Neuron (in vitro differentiated cells): Measurements from ENCODE around the gene GPRASP2.
"Not testable (repeated sequence)": the region's sequence is repeated elsewhere in the genome, so short reads cannot be mapped to it uniquely, and the experiment has no call there.

Experiments
- H2AFZ ChIP-seq: one replicate; pipeline ENCODE4 v1.6.1; 2013; ENCODE audit warnings: low read depth, mild to moderate bottlenecking, inconsistent platforms, low read length, moderate library complexity
- H3K27me3 ChIP-seq: one replicate; pipeline ENCODE4 v1.6.1; 2013; ENCODE audit warnings: low read length; ENCODE audit not compliant: insufficient read depth
- H3K36me3 ChIP-seq: one replicate; pipeline ENCODE4 v1.6.1; 2013; ENCODE audit warnings: low read length; ENCODE audit not compliant: insufficient read depth
- H3K4me1 ChIP-seq: one replicate; pipeline ENCODE4 v1.6.1; 2013; ENCODE audit warnings: low read length; ENCODE audit not compliant: insufficient read depth
- H3K4me3 ChIP-seq: 2 replicates; pipeline ENCODE4 v1.5.1; 2013; ENCODE audit warnings: mild to moderate bottlenecking, low read length, moderate library complexity
- H3K9me3 ChIP-seq: one replicate; pipeline ENCODE4 v1.6.1; 2013; ENCODE audit warnings: low read length

GPRASP2 gene

GRCh38 chrX:102714994-102715393 lies 2.7 kb downstream of the GPRASP2 start:
- H3K9me3 ChIP-seq, result no peaks in the 10 kb centered on the region
- H3K4me3 ChIP-seq, result no peak overlapping the region
- H3K27me3 ChIP-seq, result no peaks in the 10 kb centered on the region
- no peak overlapping the region for H2AFZ ChIP-seq
- no peaks in the 10 kb centered on the region for H3K36me3 ChIP-seq
- H3K4me1 ChIP-seq, result no peaks in the 10 kb centered on the region

DNA sequence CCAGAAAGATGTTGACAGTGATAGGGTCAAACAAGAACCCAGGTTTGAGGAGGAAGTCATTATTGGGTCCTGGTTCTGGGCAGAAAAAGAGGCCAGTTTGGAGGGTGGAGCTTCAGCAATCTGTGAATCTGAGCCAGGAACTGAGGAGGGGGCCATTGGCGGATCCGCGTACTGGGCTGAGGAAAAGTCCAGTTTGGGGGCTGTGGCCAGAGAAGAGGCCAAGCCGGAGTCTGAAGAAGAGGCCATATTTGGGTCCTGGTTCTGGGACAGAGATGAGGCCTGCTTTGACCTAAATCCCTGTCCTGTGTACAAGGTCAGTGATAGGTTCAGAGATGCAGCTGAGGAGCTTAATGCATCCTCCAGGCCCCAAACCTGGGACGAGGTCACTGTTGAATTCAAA lies 3.7 kb downstream of the GPRASP2 start:
- Histone ChIP-seq H2AFZ (no peak overlapping the region), H3K4me3 (no peak overlapping the region), H3K27me3 (no peaks in the 10 kb centered on the region), H3K36me3 (no peaks in the 10 kb centered on the region), H3K9me3 (no peaks in the 10 kb centered on the region), H3K4me1 (no peaks in the 10 kb centered on the region)

- H3K4me1 ChIP-seq, result peaks cover 5% of the 10 kb centered on the region
- H3K9me3 ChIP-seq, result no peaks in the 10 kb centered on the region
- no peaks in the 10 kb centered on the region for H3K27me3 ChIP-seq
- H2AFZ ChIP-seq, result no peak within 1 kb of the TSS
- no peak within 1 kb of the TSS for H3K4me3 ChIP-seq
- H3K36me3 ChIP-seq, result no peaks in the 10 kb centered on the region
Measured at GRCh38 chrX:102720237-102721168, 8.3 kb downstream of the GPRASP2 start, which contains the start of gene GPRASP3. TSS of gene GPRASP3 (plus strand) at chrX:102720743. CDS start at chrX:102748996, 28,253 bp downstream.

- H3K9me3 ChIP-seq, H3K36me3 ChIP-seq, H2AFZ ChIP-seq, H3K4me1 ChIP-seq, H3K4me3 ChIP-seq, H3K27me3 ChIP-seq: not testable (repeated sequence)
Measured at GRCh38 chrX:102721169-102721506, 8.9 kb downstream of the GPRASP2 start.

DNA sequence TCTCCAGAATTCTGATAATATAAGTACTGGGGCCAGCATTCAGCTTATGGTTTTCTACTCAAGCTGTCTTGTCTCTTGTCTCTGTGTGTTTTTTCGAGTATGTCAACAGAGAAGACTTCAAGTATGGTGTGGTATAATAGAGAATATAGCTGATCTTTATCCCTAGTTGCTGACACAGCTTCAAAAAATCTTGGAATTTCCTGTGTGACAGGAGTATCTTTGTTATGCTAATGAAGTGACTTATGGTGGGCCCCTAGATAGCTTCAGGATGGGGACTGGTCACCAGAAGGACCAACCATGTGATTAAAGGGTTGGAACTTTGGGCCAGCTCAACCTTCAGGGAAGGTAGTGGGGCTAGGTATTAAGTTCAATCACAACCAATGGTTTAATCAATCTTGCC lies 11.2 kb downstream of the GPRASP2 start:
- H2AFZ ChIP-seq, result no peak overlapping the region
- peaks cover 5% of the 10 kb centered on the region for H3K4me1 ChIP-seq
- no peak overlapping the region for H3K4me3 ChIP-seq
- no peaks in the 10 kb centered on the region for H3K27me3 ChIP-seq
- H3K36me3 ChIP-seq, result no peaks in the 10 kb centered on the region
- H3K9me3 ChIP-seq, result no peaks in the 10 kb centered on the region

DNA sequence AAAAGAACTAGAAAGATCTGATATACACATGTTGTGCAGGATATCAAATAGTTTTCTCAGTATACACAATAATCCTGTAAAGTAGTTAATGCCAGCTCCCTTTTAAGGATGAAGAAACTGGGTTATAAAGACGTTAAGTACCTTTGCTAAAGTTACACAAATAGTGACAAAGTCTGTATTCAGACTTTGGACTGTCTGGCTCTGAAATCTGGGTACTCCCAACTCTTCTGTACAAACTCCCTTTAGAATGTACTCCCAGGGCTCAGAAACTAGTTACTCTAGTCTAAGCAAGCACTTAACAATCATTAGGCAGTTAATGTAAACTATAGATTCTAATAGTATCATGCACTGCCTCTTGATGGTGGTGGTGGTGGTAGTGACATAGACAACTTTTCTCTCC lies 15.5 kb downstream of the GPRASP2 start:
- no peak overlapping the region for H3K4me3 ChIP-seq
- no peak overlapping the region for H2AFZ ChIP-seq
- H3K27me3 ChIP-seq, result no peaks in the 10 kb centered on the region
- no peaks in the 10 kb centered on the region for H3K36me3 ChIP-seq
- H3K4me1 ChIP-seq, result peaks cover 5% of the 10 kb centered on the region
- H3K9me3 ChIP-seq, result no peaks in the 10 kb centered on the region

GRCh38 chrX:102728646-102729045 lies 16.4 kb downstream of the GPRASP2 start:
- H3K4me1 ChIP-seq, result no peaks in the 10 kb centered on the region
- no peak overlapping the region for H3K4me3 ChIP-seq
- no peaks in the 10 kb centered on the region for H3K27me3 ChIP-seq
- H3K9me3 ChIP-seq, result no peaks in the 10 kb centered on the region
- H2AFZ ChIP-seq, result no peak overlapping the region
- no peaks in the 10 kb centered on the region for H3K36me3 ChIP-seq

GRCh38 chrX:102739657-102740056 lies 27.4 kb downstream of the GPRASP2 start:
- H2AFZ ChIP-seq, result no peak overlapping the region

DNA sequence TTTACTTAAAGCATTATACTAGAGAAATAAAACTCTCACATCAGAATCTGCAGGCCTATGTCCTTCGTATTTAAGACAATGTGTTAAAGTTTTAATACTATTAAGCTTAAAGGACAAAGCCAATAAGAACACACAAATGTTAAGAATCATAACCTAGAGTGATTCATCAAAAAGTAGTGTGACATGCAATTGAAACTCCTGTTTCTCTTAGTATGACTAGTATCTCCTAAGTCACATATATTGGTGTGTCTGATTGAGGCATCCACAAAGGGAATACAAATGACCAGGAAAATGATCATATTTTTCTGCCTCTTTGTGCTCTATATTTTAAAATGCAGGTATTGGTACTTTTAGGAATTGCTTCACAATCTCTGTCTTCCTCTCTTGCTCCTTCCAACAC lies 32.1 kb downstream of the GPRASP2 start:
- Histone ChIP-seq H2AFZ (no peak overlapping the region), H3K36me3 (no peaks in the 10 kb centered on the region), H3K9me3 (no peaks in the 10 kb centered on the region), H3K27me3 (no peaks in the 10 kb centered on the region), H3K4me1 (no peaks in the 10 kb centered on the region), H3K4me3 (no peak overlapping the region)

More at GRCh38 chrX:102739657-102740056, 27.4 kb downstream of the GPRASP2 start:
- Histone ChIP-seq H3K36me3 (peaks cover 3% of the 10 kb centered on the region), H3K9me3 (no peaks in the 10 kb centered on the region), H3K4me3 (no peak overlapping the region), H3K4me1 (no peaks in the 10 kb centered on the region), H3K27me3 (no peaks in the 10 kb centered on the region)

DNA sequence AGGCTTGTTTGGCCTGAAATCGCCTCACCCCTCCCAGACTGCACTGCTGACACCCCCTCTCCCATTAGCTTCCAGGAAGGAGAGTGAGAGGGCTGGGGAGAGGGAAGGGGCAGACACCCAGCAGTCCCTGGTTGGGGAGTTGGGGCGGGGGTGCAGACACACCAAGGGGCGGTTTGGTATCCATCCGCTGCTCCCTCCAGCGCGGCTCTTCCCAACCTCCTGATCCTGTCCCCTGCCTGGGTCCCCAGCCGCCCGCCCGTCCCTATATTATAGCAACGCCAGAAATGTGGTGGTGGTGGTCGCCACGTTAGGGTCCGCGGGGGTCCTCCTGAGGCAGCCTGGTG lies 33.2 kb downstream of the GPRASP2 start:
- Histone ChIP-seq H3K4me1 (no peaks in the 10 kb centered on the region), H3K36me3 (no peaks in the 10 kb centered on the region), H3K27me3 (no peaks in the 10 kb centered on the region), H3K9me3 (no peaks in the 10 kb centered on the region), H3K4me3 (no peak overlapping the region), H2AFZ (no peak overlapping the region)

DNA sequence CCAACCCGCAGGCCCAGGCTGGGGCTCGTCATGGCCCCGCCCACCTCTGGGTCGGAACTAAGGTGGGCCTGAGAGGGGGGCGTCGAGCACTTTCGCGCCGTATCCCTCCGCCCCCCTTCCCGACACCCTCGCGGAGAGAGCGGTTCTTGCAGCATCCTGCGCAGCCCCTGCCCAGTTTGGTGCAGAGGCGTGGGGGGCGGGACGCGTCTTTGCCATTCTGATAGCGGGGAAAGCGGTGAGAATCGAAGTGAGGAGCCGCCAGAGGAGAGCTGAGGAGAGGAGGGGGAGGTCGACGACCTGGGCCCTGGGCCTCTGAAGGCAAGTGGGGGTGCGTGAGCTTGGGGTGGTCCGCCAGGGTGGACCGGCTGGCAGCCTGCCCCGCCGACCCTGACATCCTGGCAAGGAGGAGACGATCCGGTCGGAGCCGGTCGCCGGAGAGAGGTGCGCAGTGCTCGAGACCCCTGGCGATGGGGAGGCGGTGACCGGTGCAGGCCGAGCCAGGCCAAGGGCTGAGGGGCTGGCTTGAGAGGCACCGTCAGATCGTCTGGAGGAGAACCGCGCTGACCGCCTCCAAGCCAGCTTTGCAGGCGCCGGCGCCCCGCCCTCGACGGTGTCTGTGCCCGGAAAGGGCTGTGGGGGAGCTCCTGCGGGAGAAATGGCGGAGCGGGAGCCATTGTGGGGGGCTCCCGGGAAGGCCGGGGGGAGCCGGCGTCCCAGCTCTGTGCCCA lies 33.8 kb downstream of the GPRASP2 start:
- Histone ChIP-seq H3K36me3 (no peaks in the 10 kb centered on the region), H2AFZ (no peak overlapping the region), H3K4me3 (peak overlapping the region; percentile 38), H3K9me3 (no peaks in the 10 kb centered on the region), H3K27me3 (no peaks in the 10 kb centered on the region), H3K4me1 (no peaks in the 10 kb centered on the region)

- no peak overlapping the region for H2AFZ ChIP-seq
- H3K4me1 ChIP-seq, result peaks cover 3% of the 10 kb centered on the region
- H3K9me3 ChIP-seq, result no peaks in the 10 kb centered on the region
- H3K36me3 ChIP-seq, result no peaks in the 10 kb centered on the region
- H3K4me3 ChIP-seq, result no peak overlapping the region
- H3K27me3 ChIP-seq, result no peaks in the 10 kb centered on the region
Measured at GRCh38 chrX:102765217-102765616, 53.0 kb downstream of the GPRASP2 start.

DNA sequence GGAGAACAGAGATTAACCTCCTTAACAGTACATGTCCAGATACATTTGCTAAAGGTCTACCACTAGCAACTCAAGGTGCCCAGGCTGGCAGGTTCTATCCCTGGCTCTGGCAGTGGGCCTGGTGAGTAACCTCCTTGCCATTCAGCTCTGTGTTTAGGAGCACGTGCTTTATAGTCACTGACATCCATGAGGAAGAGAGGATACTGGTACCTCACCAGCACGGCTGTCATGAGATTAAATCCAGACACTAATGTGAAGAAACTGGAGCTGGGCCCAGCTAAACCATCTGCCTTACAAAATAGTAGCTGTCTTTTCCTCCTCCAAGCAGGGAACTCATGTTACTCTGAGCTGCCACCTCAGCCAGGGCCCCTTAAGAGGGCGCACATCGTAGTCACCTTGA lies 53.6 kb downstream of the GPRASP2 start:
- Histone ChIP-seq H3K9me3 (no peaks in the 10 kb centered on the region), H3K4me3 (no peak overlapping the region), H3K36me3 (no peaks in the 10 kb centered on the region), H2AFZ (no peak overlapping the region), H3K4me1 (peaks cover 5% of the 10 kb centered on the region), H3K27me3 (no peaks in the 10 kb centered on the region)
